ENCODE data around the gene MAML3.

- TF ChIP-seq LEF1 (IDR thresholded peaks at IDR 0.05; ENCODE audit: borderline replicate concordance) (no peak), SP1 (IDR thresholded peaks at IDR 0.05) (no peak), HDGF (IDR thresholded peaks at IDR 0.05; ENCODE audit: borderline replicate concordance) (no peak), ZNF384 (IDR thresholded peaks at IDR 0.05) (no peak), FOXM1 (IDR thresholded peaks at IDR 0.05; ENCODE audit: borderline replicate concordance) (no peak), ARNT (IDR thresholded peaks at IDR 0.05) (no peak), SUZ12 (IDR thresholded peaks at IDR 0.05) (no peak), BHLHE40 (IDR thresholded peaks at IDR 0.05; ENCODE audit: borderline replicate concordance) (no peak)
These were observed 408.8 kb downstream of the MAML3 start for GRCh38 chr4:139745111-139745639.
